ENCODE measurements around the gene IL17RA.
A peak's percentile ranks its signal among the peaks of the same experiment; 100 is the strongest.

Gene IL17RA

GRCh38 chr22:17083811-17084441 is 874 bp upstream of the IL17RA start:
- no peak for DNase-seq (ENCODE audit: low spot score)
- in situ Hi-C loops (cut with MboI; ENCODE audit: low pct_unique_long_range_greater_than_20kb, low sequenced_read_pairs, unreplicated experiment) = no loop called here
- TF ChIP-seq, protein P1, sequence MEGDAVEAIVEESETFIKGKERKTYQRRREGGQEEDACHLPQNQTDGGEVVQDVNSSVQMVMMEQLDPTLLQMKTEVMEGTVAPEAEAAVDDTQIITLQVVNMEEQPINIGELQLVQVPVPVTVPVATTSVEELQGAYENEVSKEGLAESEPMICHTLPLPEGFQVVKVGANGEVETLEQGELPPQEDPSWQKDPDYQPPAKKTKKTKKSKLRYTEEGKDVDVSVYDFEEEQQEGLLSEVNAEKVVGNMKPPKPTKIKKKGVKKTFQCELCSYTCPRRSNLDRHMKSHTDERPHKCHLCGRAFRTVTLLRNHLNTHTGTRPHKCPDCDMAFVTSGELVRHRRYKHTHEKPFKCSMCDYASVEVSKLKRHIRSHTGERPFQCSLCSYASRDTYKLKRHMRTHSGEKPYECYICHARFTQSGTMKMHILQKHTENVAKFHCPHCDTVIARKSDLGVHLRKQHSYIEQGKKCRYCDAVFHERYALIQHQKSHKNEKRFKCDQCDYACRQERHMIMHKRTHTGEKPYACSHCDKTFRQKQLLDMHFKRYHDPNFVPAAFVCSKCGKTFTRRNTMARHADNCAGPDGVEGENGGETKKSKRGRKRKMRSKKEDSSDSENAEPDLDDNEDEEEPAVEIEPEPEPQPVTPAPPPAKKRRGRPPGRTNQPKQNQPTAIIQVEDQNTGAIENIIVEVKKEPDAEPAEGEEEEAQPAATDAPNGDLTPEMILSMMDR (IDR thresholded peaks at IDR 0.05; ENCODE audit: extremely low read depth, insufficient read depth, missing control alignments) = no peak

GRCh38 chr22:17085277-17086181 is 729 bp downstream of the IL17RA start:
- TF ChIP-seq, protein P1 (IDR thresholded peaks at IDR 0.05; ENCODE audit: extremely low read depth, insufficient read depth, missing control alignments) = no peak
- in situ Hi-C loops (cut with MboI; ENCODE audit: low pct_unique_long_range_greater_than_20kb, low sequenced_read_pairs, unreplicated experiment) = no loop called here
- no peak for DNase-seq (ENCODE audit: low spot score)

DNA sequence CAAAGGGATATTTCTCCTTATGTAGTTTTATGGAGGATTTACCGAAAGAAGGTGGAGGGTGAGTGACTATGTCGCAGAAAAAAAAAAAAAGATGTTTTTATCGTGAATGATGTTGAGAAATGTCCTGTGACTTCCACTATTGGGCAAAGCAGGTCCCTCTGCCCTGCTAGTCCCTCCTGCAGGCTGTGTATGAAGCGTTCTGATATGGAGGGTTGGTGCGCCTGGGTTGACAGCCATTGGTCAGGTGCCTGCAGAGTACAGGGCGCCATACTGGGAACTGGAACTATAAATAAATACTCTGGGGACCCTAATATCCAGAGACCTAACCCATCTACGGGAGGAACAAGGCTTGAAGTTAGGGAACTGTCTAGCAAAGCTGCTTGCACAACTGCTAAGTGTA is 1.5 kb downstream of the IL17RA start:
- no peak for DNase-seq (ENCODE audit: low spot score)
- in situ Hi-C loops (cut with MboI; ENCODE audit: low pct_unique_long_range_greater_than_20kb, low sequenced_read_pairs, unreplicated experiment) = no loop called here
- TF ChIP-seq, protein P1 (IDR thresholded peaks at IDR 0.05; ENCODE audit: extremely low read depth, insufficient read depth, missing control alignments) = no peak

- TF ChIP-seq, protein P1 (IDR thresholded peaks at IDR 0.05; ENCODE audit: extremely low read depth, insufficient read depth, missing control alignments) = no peak
- no peak for DNase-seq (ENCODE audit: low spot score)
- in situ Hi-C loops (cut with MboI; ENCODE audit: low pct_unique_long_range_greater_than_20kb, low sequenced_read_pairs, unreplicated experiment) = no loop called here
These were observed 2.1 kb downstream of the IL17RA start for GRCh38 chr22:17086788-17087497.

DNA sequence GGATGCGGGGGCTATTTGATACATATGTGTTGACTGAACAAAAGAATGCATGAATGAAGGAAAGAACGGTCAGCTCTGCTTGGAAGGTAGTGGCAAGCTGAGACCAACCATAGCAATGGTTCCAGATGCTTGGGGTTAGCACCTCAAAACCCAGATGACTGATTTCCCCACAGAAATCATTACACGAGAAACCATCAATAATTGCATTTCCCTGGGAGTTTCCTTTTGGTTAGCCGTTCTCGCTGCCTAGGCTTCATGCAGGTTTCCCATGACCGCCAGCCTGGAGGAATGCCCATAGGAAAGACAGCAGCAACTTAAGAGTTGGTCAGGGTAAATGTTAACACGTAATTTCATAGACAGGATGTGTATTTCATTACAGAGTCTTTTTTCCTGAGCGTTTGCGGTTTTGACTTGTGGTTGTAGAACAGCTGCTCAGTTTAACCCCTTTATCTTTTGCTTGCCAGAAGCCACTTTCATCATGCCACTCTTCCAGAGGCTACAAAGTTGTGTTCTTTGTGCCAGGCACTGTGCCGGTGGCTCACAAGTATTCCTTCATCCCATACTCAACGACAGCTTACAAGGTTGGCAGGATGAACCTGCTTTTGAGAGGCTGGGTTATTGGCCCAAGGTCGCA is 2.8 kb downstream of the IL17RA start:
- in situ Hi-C loops (cut with MboI; ENCODE audit: low pct_unique_long_range_greater_than_20kb, low sequenced_read_pairs, unreplicated experiment) = no loop called here
- TF ChIP-seq, protein P1 (IDR thresholded peaks at IDR 0.05; ENCODE audit: extremely low read depth, insufficient read depth, missing control alignments) = no peak
- peak; percentile 31 for DNase-seq (ENCODE audit: low spot score)

DNA sequence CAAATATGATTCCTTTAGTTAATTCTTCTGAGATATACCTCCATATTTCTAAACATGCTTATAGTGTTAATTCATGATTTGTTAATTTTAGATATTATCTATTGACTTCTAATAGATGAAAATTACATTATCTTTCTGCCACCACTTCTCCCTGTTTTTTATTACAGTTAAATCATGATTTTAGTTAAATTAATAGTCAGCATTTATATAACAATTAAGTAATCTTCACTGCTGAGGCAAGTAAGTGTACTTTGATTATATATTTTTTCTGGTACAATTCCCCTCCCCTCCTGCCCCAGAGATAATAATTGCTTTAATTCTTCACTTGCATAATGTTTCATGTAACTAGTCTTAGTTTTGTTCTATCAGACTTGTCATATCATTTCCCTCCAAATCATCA is 5.8 kb downstream of the IL17RA start:
- TF ChIP-seq, protein P1 (IDR thresholded peaks at IDR 0.05; ENCODE audit: extremely low read depth, insufficient read depth, missing control alignments) = no peak
- in situ Hi-C loops (cut with MboI; ENCODE audit: low pct_unique_long_range_greater_than_20kb, low sequenced_read_pairs, unreplicated experiment) = no loop called here

More for the DNA sequence above, 5.8 kb downstream of the IL17RA start:
- DNase-seq (ENCODE audit: low spot score) = no peak

Data from GM13977 (cell line).